Ovary (tissue), 3 donors: ENCODE measurements around the gene TSPAN7.

Source experiments
- EP300 ChIP-seq: sonication (generic); formaldehyde crosslinking; IDR thresholded peaks from one replicate; pipeline ENCODE4 v1.6.1; 2017; ENCODE audit warnings: antibody characterized with exemption
- TF ChIP-seq, protein P1 (sequence below), 3 donors: fragments of 450-650 bp in 2 of 3; fragments of 200-600 bp in 1 of 3; IDR thresholded peaks; one replicate each; pipeline versions ENCODE4 v1.5.1 to v1.8.0; 2016 to 2022; ENCODE audit warnings: antibody characterized with exemption in 3 of 3, mild to moderate bottlenecking in 1 of 3
- donor health status: DM: no; HTN: no; CAD: no.

DNA sequence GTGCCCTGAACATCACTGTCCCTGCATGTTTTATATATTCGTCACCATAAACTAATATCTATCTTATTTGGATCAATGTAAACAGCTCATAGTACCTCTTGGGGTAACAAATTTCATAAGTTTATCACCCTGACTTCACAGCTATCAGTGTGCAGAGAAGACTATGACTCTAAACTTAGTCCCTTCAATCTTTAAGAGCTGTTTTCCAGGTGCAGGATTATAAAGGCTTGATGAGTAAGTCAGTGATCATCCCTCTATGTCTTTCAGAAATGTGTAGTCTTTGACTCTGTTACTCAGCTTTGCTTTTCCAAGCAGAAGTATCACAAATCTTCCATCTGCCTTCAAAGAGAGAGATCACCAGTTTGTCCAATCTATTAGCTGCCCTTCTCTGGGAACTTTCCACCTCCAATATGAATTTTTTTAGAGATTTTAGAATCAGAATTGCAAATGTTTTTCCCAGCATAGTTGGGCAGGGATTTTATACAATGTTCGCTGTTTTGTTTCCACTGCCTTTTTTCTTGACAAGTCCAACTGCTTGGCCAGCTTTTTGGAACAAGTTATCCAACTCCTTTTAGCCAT, 45.1 kb upstream of the TSPAN7 start:
- TF ChIP-seq, protein P1, sequence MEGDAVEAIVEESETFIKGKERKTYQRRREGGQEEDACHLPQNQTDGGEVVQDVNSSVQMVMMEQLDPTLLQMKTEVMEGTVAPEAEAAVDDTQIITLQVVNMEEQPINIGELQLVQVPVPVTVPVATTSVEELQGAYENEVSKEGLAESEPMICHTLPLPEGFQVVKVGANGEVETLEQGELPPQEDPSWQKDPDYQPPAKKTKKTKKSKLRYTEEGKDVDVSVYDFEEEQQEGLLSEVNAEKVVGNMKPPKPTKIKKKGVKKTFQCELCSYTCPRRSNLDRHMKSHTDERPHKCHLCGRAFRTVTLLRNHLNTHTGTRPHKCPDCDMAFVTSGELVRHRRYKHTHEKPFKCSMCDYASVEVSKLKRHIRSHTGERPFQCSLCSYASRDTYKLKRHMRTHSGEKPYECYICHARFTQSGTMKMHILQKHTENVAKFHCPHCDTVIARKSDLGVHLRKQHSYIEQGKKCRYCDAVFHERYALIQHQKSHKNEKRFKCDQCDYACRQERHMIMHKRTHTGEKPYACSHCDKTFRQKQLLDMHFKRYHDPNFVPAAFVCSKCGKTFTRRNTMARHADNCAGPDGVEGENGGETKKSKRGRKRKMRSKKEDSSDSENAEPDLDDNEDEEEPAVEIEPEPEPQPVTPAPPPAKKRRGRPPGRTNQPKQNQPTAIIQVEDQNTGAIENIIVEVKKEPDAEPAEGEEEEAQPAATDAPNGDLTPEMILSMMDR (IDR thresholded peaks at IDR 0.05) = no peak
- no peak for TF ChIP-seq EP300
